ENCODE data around the gene PARP8. TPM values are rescaled to one million over a fixed set of nuclear protein-coding genes. Genes with fewer than 3 reads are reported as not detected.

Gene PARP8
- total RNA-seq, 1 donor from 2014 or later, result 5.2 TPM

- ATAC-seq (ENCODE audit: poor library complexity) (no peak), DNase-seq (no peak)
- intact Hi-C loops (cut with DNase I), result no loop called here
Measured at GRCh38 chr5:50863534-50864170, 197.2 kb downstream of the PARP8 start.

DNA sequence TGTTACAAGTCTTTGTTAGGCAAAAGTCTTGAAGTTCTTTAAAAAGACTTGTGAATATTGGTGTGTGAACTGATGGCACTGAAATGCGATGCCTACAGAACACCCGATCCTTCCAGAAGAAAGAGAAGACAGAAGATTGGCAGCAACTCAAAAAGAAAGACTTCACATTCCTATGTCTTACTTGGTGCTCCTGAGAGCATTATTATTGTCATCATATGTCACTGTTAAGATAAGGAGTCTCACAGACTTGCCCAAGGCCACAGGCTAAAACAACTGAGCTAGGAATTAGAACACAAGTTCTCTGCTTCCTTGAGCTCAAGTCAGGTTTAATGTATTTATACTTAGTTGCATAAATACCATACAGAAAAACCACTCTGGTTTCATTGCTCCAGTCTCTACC, 198.0 kb downstream of the PARP8 start:
- DNase-seq (no peak), ATAC-seq (ENCODE audit: poor library complexity) (no peak)
- intact Hi-C loops (cut with DNase I), result no loop called here

DNA sequence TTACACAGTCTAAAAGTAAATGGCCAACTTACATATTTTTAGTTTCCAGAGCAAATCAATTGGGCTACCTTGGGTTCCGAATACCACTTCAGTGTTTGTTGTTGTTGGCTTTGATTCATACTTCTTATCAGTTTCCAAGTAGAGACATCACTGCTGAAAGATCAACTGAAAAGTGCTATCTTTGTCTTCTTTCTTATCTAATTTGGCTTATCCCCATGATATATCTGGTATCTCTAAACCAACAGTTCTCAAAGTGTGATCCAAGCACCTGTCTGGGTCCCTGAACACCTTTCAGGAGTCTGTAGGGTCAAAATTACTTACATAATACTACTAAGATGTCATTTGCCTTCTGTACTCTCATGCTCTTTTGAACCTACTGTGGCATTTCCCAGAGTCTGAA, 200.0 kb downstream of the PARP8 start:
- ATAC-seq (ENCODE audit: poor library complexity) (no peak), DNase-seq (no peak)
- intact Hi-C loops (cut with DNase I), result no loop called here

DNA sequence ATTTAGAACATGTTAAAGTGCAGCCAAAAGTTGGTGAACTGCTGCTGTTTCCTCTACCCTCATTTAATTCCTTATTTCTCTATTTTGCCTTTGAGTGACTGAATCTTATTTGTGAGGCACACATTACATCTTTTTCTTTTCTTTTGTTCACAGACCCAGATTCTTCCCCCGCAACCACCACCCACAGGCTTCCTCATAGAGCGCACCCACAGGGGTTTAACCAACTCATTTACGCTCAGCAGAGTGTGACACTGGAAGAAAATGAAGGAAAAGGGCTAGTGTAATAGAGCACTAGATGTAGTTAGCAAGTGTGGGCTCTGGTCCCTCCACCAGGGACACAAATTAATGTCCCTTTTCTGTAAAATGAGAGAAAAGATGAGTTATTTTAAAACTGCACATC, 200.7 kb downstream of the PARP8 start:
- DNase-seq (no peak), ATAC-seq (ENCODE audit: poor library complexity) (no peak)
- intact Hi-C loops (cut with DNase I), result no loop called here

GRCh38 chr5:50873595-50874277, 207.3 kb downstream of the PARP8 start:
- intact Hi-C loops (cut with DNase I), result no loop called here
- no peak for ATAC-seq (ENCODE audit: poor library complexity)
- DNase-seq, result no peak

DNA sequence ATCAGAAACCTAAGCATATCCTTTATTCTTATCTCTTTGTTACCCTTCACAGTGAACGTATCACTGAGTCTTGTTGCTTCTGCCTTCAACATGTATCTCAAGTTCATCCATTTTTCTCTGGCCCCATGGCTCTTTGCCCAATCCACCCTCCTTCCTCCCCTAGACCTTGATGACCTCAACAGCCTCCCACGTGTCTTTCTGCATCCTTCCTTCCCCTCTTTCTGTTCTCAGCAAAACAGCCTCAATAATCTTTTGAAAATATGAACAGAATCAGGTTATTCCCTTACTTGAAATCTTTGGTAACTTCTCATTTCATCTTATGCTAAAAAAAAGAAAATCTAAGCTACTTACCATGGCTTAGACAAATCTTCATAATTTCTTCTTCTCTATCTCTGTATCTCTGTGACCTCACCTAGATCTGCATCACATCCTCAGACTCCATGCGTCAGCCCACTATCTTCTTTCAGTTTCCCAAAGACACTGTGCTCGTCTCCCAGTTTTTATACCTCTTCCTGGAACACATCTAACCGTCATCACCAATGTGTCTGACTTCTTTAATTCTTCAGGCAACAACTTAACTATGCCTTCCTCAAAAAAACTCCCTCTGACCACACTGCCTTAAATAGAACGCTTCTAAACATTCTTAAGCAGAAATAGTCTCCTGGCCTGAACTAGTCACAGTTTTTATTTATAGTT, 208.0 kb downstream of the PARP8 start:
- intact Hi-C loops (cut with DNase I), result no loop called here
- DNase-seq (no peak), ATAC-seq (ENCODE audit: poor library complexity) (no peak)

- no peak for ATAC-seq (ENCODE audit: poor library complexity)
- DNase-seq, result no peak
- intact Hi-C loops (cut with DNase I), result no loop called here
Measured at GRCh38 chr5:50875002-50875344, 208.5 kb downstream of the PARP8 start.

- intact Hi-C loops (cut with DNase I), result no loop called here
- no peak for DNase-seq
- ATAC-seq (ENCODE audit: poor library complexity), result no peak
Measured at GRCh38 chr5:50878470-50878869, 212.0 kb downstream of the PARP8 start.

- intact Hi-C loops (cut with DNase I), result no loop called here
- no peak for ATAC-seq (ENCODE audit: poor library complexity)
- no peak for DNase-seq
Measured at GRCh38 chr5:50881407-50881806, 215.0 kb downstream of the PARP8 start.

DNA sequence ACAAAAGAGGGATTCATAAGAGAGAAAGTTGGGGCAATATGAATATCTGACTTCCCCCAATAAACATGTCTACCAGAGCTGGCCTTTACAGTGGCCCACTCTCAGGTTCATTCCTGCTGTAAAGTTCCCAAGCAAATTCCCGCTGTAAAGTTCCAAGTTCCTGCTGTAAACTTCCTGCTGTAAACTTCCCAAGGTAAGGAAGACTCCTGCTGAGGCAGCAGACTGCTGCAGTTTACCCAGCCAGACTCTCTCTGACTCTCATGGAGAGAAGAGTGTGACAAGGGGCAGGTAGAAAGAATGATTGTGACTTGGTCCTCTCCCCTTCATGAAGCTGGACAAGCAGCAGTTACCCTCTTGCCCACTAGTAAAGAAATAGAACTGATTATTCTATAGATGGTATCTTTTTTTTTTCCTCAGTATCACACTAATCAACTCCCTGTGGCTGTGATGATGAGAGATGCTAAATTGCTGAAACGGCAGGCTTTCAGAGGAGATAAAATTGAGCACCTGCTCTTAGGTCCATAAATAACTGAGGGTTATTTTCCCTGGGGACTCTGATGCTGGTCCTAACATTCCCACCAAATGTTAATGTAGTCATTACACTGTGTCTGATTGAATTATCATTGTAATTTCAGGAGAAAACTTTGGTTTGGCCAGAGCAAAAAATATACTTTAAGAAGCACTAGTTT, 220.4 kb downstream of the PARP8 start:
- ATAC-seq (ENCODE audit: poor library complexity) (no peak), DNase-seq (no peak)
- intact Hi-C loops (cut with DNase I), result no loop called here

- intact Hi-C loops (cut with DNase I), result no loop called here
- ATAC-seq (ENCODE audit: poor library complexity), result no peak
- DNase-seq, result no peak
Measured at GRCh38 chr5:50887889-50888633, 221.6 kb downstream of the PARP8 start.

DNA sequence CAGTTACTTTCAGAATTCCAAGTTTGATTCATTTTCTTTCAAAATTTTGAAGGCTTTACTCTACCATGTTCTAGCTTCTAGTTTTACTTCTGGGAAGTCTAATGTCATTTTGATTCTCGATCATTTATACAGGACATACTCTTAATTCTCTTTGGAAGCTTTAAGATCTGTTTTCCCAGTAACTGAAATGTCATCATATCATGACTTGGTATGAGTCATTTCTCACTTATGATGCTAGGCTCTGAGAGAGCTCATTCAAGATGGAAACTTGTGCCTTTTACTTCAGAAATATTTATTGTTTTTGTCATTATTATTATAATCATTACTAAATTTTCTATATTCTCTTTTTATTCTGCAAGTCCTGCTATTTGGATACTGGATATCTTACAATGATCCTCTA, 222.3 kb downstream of the PARP8 start:
- DNase-seq (no peak), ATAC-seq (ENCODE audit: poor library complexity) (no peak)
- intact Hi-C loops (cut with DNase I), result no loop called here

GRCh38 chr5:50889790-50890189, 223.4 kb downstream of the PARP8 start:
- intact Hi-C loops (cut with DNase I), result no loop called here
- ATAC-seq (ENCODE audit: poor library complexity) (no peak), DNase-seq (no peak)

Other genes starting within 250 kb of the PARP8 start
- 15.9 TPM for gene EMB, start 225.3 kb upstream of the PARP8 start, total RNA-seq

Data from Right ventricle myocardium superior (tissue), 1 donor.